Spleen (tissue), 11 donors: Measurements from ENCODE around the gene PITPNC1. TPM values are rescaled to one million over a fixed set of nuclear protein-coding genes. Genes with fewer than 3 reads are reported as not detected.
A peak's percentile ranks its signal among the peaks of the same experiment; 100 is the strongest.
"Not testable (repeated sequence)": the region's sequence is repeated elsewhere in the genome, so short reads cannot be mapped to it uniquely, and the experiment has no call there.

Source experiments
- DNase-seq: peaks from one replicate; pipeline ENCODE4 v3.0.0-alpha.2; 2020
- H3K27ac ChIP-seq, 8 donors: fragments of 200-600 bp; sonication (generic) in 7 of 8; 1 replicate in 4 of 8; 2 replicates in 4 of 8; pipeline versions ENCODE4 v1.5.0 to v1.8.0; 2016 to 2021; ENCODE audit warnings: inconsistent platforms in 4 of 8, mild to moderate bottlenecking in 4 of 8, moderate library complexity in 1 of 8
- H3K27me3 ChIP-seq, 7 donors: fragments of 200-600 bp; sonication (generic) in 6 of 7; replicated peaks in 1 of 7; 1 replicate in 4 of 7; 2 replicates in 3 of 7; pipeline versions ENCODE4 v1.5.0 to v1.8.0; 2016 to 2021; ENCODE audit warnings: inconsistent platforms in 3 of 7, mild to moderate bottlenecking in 1 of 7
- H3K36me3 ChIP-seq, 6 donors: fragments of 200-600 bp; sonication (generic) in 5 of 6; 1 replicate in 4 of 6; 2 replicates in 2 of 6; pipeline versions ENCODE4 v1.5.0 to v1.8.0; 2016 to 2021; ENCODE audit warnings: inconsistent platforms in 2 of 6
- H3K4me1 ChIP-seq, 6 donors: fragments of 200-600 bp; sonication (generic) in 5 of 6; 1 replicate in 3 of 6; 2 replicates in 3 of 6; pipeline versions ENCODE4 v1.5.0 to v1.8.0; 2016 to 2021; ENCODE audit warnings: inconsistent platforms in 3 of 6
- H3K4me3 ChIP-seq, 8 donors: fragments of 200-600 bp; sonication (generic) in 7 of 8; 1 replicate in 4 of 8; 2 replicates in 4 of 8; pipeline versions ENCODE4 v1.5.0 to v1.8.0; 2016 to 2021; ENCODE audit warnings: inconsistent platforms in 4 of 8, mild to moderate bottlenecking in 4 of 8, moderate library complexity in 2 of 8
- H3K9me3 ChIP-seq, 8 donors: fragments of 200-600 bp; sonication (generic) in 7 of 8; 1 replicate in 4 of 8; 2 replicates in 4 of 8; pipeline versions ENCODE4 v1.5.0 to v1.8.0; 2016 to 2021; ENCODE audit warnings: inconsistent platforms in 4 of 8
- POLR2A ChIP-seq, 3 donors: fragments of 450-650 bp; IDR thresholded peaks; one replicate each; pipeline ENCODE4 v1.5.1; 2017; ENCODE audit warnings: antibody characterized with exemption in 3 of 3, mild to moderate bottlenecking in 1 of 3
- POLR2AphosphoS5 ChIP-seq, 3 donors: sonication (generic); formaldehyde crosslinking; IDR thresholded peaks; one replicate each; pipeline ENCODE4 v1.5.1; 2017; ENCODE audit warnings: antibody characterized with exemption in 3 of 3
- WGBS, 5 donors: extraction: QIAGEN DNeasy Blood & Tissue Kit in 3 of 5; methylation state at CpG; one replicate each; pipeline versions ENCODE4 v1.1.5 to v1.1.7; 2013 to 2018; 5-methylcytosine and 5-hydroxymethylcytosine counted together
- intact Hi-C: fragments of 100-400 bp; cut with DNase I; formaldehyde crosslinking; loops from one replicate; pipeline ENCODE4 v1.15.0; 2023; ENCODE audit warnings: low total_unique reads
- polyA plus RNA-seq, 3 donors: library from polyadenylated mRNA; stranded (reverse); fragments of 200-250 nt; gene quantifications; one replicate each; pipeline ENCODE4 v1.2.1, GENCODE V29; 2013
- total RNA-seq, 7 donors: library from RNA; depleted of rRNA in 3 of 7; stranded (reverse); fragments of >200 nt in 3 of 7; fragmentation: NEBNext Ultra II Directional in 4 of 7; extraction: Animal tissue kit (Norgen Biotek cat#: 25700) in 4 of 7; gene quantifications; one replicate each; pipeline versions ENCODE4 v1.1.0 to v1.2.1, GENCODE V29; 2016 to 2021
- TF ChIP-seq, protein P1 (sequence below), 11 experiments: fragments of 200-600 bp in 7 of 11; fragments of 450-650 bp in 4 of 11; sonication (generic) in 4 of 11; IDR thresholded peaks in 8 of 11; conservative IDR thresholded peaks in 3 of 11; 1 replicate in 7 of 11; 2 replicates in 4 of 11; pipeline versions ENCODE4 v1.4.0 to v1.8.0; 2016 to 2021; ENCODE audit warnings: antibody characterized with exemption in 11 of 11, inconsistent platforms in 4 of 11, mild to moderate bottlenecking in 1 of 11
- donor health status: healthy with polysubstance abuse.
- donor health status: DM: no; HTN: no; CAD: no; lungs with moderate emphysema.
- donor health status: DM: no; HTN: no; CAD: no.
- donor health status: Bipolar disorder and iron deficiency.
- donor health status: healthy.
- donor health status: DM: no; HTN: no; CAD: no.
- donor health status: DM: yes; HTN: yes; CAD: no.

The PITPNC1 gene
- total and polyA plus RNA-seq, 10 donors, result 5.8 to 33.8 (median 18.8) TPM

DNA sequence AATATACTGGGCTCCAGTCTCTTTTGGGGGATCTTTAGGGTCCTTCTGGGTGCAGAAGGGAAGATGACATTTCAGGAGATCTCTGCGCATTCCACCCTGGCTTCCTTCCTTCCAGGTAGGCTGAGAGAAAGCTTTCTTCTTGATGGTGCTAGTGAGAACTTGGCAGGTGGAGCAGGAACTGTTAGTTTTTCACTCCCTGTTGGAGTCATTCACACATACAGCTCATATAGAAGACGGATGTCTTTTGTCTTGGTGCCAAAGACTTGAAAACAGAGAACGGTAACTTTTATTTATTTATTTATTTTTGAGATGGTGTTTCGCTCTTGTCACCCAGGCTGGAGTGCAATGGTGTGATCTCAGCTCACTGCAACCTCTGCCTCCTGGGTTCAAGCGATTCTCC, 43.9 kb downstream of the PITPNC1 start:
- Histone ChIP-seq H3K36me3 (no peaks in the 10 kb centered on the region), H3K4me1 (peaks cover 0 to 65% (median 30%) of the 10 kb centered on the region in 6 donors), H3K27ac (peak overlapping the region; percentile 7 to 86 (median 71)), H3K9me3 (no peaks in the 10 kb centered on the region), H3K4me3 (no peak overlapping the region), H3K27me3 (no peaks in the 10 kb centered on the region)
- intact Hi-C loops, result no loop called here
- 86 to 88% (median 87%) methylated on average over 5 of the region's 5 CpGs for WGBS, 5 donors
- DNase-seq, result no peak
- TF ChIP-seq POLR2A (IDR thresholded peaks at IDR 0.05), result no peak
- no peak for TF ChIP-seq POLR2AphosphoS5 (IDR thresholded peaks at IDR 0.05)
- TF ChIP-seq, protein P1, sequence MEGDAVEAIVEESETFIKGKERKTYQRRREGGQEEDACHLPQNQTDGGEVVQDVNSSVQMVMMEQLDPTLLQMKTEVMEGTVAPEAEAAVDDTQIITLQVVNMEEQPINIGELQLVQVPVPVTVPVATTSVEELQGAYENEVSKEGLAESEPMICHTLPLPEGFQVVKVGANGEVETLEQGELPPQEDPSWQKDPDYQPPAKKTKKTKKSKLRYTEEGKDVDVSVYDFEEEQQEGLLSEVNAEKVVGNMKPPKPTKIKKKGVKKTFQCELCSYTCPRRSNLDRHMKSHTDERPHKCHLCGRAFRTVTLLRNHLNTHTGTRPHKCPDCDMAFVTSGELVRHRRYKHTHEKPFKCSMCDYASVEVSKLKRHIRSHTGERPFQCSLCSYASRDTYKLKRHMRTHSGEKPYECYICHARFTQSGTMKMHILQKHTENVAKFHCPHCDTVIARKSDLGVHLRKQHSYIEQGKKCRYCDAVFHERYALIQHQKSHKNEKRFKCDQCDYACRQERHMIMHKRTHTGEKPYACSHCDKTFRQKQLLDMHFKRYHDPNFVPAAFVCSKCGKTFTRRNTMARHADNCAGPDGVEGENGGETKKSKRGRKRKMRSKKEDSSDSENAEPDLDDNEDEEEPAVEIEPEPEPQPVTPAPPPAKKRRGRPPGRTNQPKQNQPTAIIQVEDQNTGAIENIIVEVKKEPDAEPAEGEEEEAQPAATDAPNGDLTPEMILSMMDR (IDR thresholded peaks at IDR 0.05 in 8 of 11, conservative IDR thresholded peaks at IDR 0.05 in 3 of 11), result no peak

DNA sequence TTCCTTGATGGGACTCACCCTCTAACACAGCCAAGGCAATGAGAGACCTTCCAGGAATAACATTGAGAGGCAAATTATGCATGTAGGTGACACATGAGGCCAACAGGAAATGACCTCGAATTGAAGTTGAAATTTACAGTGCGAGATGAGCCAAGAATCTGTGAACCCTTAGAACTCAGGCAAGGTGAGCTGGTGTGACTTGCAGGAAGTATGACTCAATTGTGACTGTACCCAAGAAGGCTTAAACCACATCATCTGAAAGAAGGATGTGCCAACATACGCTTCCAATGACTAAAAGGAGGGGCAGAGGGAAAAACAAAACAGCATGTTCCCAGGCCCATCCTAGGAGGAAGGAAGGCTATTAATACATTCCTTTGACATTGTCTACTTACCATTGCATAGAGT, 44.8 kb downstream of the PITPNC1 start:
- no peak overlapping the region for H3K4me3 ChIP-seq
- peak overlapping the region; percentile 40 to 86 (median 74) for H3K27ac ChIP-seq
- peak in 1 of 3 donors; percentile 83 for TF ChIP-seq POLR2AphosphoS5 (IDR thresholded peaks at IDR 0.05)
- TF ChIP-seq, protein P1 (IDR thresholded peaks at IDR 0.05 in 8 of 11, conservative IDR thresholded peaks at IDR 0.05 in 3 of 11), result no peak
- no peaks in the 10 kb centered on the region for H3K27me3 ChIP-seq
- DNase-seq, result no peak
- intact Hi-C loops, result no loop called here
- no peaks in the 10 kb centered on the region for H3K9me3 ChIP-seq
- peaks cover 0 to 60% (median 30%) of the 10 kb centered on the region in 6 donors for H3K4me1 ChIP-seq
- WGBS, 5 donors, result 12 to 33% (median 27%) methylated on average over 3 of the region's 3 CpGs
- H3K36me3 ChIP-seq, result no peaks in the 10 kb centered on the region

DNA sequence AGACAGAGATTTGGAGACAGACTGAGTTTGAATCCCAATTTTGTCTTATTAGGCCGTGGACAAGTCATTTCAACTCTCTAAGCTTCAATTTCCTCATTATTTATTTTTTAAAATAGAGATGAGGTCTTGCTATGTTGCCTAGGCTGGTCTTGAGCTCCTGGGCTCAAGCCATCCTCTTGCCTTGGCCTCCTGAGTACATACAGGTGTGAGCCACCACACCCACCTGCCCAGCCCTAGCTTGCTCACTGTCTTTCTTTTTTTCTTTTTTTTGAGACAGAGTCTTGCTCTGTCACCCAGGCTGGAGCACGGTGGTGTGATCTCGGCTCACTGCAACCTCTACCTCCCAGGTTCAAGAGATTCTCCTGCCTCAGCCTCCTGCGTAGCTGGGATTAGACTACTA, 45.2 kb downstream of the PITPNC1 start:
- H3K4me3 ChIP-seq, H3K27me3 ChIP-seq, H3K36me3 ChIP-seq, H3K9me3 ChIP-seq, intact Hi-C loops, DNase-seq: not testable (repeated sequence)
- WGBS, 5 donors, result 85 to 95% (median 86%) methylated on average over 4 of the region's 4 CpGs
- peaks cover 0 to 60% (median 30%) of the 10 kb centered on the region in 6 donors for H3K4me1 ChIP-seq
- H3K27ac ChIP-seq, result peak overlapping the region; percentile 40 to 86 (median 74)

DNA sequence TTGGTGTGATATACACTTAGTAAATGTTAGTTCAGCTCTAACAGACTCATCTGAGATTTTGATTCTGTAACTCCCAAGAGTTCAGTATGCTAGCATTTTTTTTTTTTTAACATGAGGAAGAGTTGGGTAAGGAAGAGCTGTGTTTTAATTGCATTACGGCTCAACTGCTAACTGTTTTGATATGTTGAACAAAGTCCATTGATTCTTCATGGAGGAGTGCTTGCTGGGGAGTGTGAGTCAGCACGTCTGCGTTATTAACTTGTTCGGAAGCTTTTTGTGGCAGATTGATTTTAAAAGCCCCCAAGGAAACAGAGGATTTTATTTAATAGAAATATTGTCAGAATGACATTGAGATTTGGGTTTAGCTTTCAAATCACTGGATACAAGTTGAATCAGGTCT, 45.8 kb downstream of the PITPNC1 start:
- no peak for DNase-seq
- H3K27ac ChIP-seq, result peak overlapping the region in 7 of 8 donors; percentile 9 to 86 (median 76)
- H3K9me3 ChIP-seq, result no peaks in the 10 kb centered on the region
- H3K27me3 ChIP-seq, result no peaks in the 10 kb centered on the region
- H3K4me1 ChIP-seq, result peaks cover 0 to 60% (median 30%) of the 10 kb centered on the region in 6 donors
- no peaks in the 10 kb centered on the region for H3K36me3 ChIP-seq
- TF ChIP-seq, protein P1 (IDR thresholded peaks at IDR 0.05 in 8 of 11, conservative IDR thresholded peaks at IDR 0.05 in 3 of 11), result no peak
- no peak for TF ChIP-seq POLR2AphosphoS5 (IDR thresholded peaks at IDR 0.05)
- no peak overlapping the region for H3K4me3 ChIP-seq
- WGBS, 5 donors, result 84 to 98% (median 93%) methylated on average over 4 of the region's 4 CpGs
- intact Hi-C loops, result no loop called here
